Hypothalamus (tissue), 51 donors: ENCODE data around the gene REPIN1.
A peak's percentile ranks its signal among the peaks of the same experiment; 100 is the strongest.

ENCODE experiments used
- DNase-seq, 51 donors: peaks; one replicate each; lab custom pipeline; 2025; lab: John Stamatoyannopoulos, UW

Gene REPIN1

GRCh38 chr7:150415161-150416153 is 46.8 kb downstream of the REPIN1 start:
- DNase-seq = no peak

GRCh38 chr7:150417239-150417638 is 48.6 kb downstream of the REPIN1 start:
- no peak for DNase-seq

- no peak for DNase-seq
Measured at GRCh38 chr7:150417863-150418262, 49.2 kb downstream of the REPIN1 start.

GRCh38 chr7:150420242-150420641 is 51.6 kb downstream of the REPIN1 start:
- no peak for DNase-seq

- DNase-seq = peak in 45 of 51 donors; percentile 7 to 86 (median 59)
Measured at GRCh38 chr7:150420987-150421674, 52.5 kb downstream of the REPIN1 start.

- no peak for DNase-seq
Measured at GRCh38 chr7:150421831-150422230, 53.2 kb downstream of the REPIN1 start.
